ENCODE measurements around the gene CBX1. TPM values are rescaled to one million over a fixed set of nuclear protein-coding genes. Genes with fewer than 3 reads are reported as not detected.

The CBX1 gene
- total RNA-seq: 10 to 100 TPM; 12.6 to 38.8 (median 28.0) TPM

GRCh38 chr17:48101012-48101720 is at the start of gene CBX1:
CBX1 (minus strand) TSS chr17:48101478; CDS start chr17:48077004, 24,474 bp downstream.
- TF ChIP-seq POLR2AphosphoS5 (IDR thresholded peaks at IDR 0.05): peak; percentile 39 to 88
- TF ChIP-seq EP300 (IDR thresholded peaks at IDR 0.05): no peak
- TF ChIP-seq POLR2A (IDR thresholded peaks at IDR 0.05): peak in 2 of 4 donors; percentile 66 to 79
- TF ChIP-seq, protein P1, sequence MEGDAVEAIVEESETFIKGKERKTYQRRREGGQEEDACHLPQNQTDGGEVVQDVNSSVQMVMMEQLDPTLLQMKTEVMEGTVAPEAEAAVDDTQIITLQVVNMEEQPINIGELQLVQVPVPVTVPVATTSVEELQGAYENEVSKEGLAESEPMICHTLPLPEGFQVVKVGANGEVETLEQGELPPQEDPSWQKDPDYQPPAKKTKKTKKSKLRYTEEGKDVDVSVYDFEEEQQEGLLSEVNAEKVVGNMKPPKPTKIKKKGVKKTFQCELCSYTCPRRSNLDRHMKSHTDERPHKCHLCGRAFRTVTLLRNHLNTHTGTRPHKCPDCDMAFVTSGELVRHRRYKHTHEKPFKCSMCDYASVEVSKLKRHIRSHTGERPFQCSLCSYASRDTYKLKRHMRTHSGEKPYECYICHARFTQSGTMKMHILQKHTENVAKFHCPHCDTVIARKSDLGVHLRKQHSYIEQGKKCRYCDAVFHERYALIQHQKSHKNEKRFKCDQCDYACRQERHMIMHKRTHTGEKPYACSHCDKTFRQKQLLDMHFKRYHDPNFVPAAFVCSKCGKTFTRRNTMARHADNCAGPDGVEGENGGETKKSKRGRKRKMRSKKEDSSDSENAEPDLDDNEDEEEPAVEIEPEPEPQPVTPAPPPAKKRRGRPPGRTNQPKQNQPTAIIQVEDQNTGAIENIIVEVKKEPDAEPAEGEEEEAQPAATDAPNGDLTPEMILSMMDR (IDR thresholded peaks at IDR 0.05): peak in 1 of 6 experiments; percentile 38
- peak; percentile 98 to 99 for ATAC-seq (ENCODE audit: low FRiP score in 2 of 2)
- peak within 1 kb of the TSS; percentile 61 to 96 (median 81) for H3K27ac ChIP-seq
- H3K9me3 ChIP-seq: no peaks in the 10 kb centered on the region
- WGBS, 2 donors: 0 to 1% methylated on average over 22 to 70 of the region's 79 CpGs
- H3K27me3 ChIP-seq: no peaks in the 10 kb centered on the region
- H3K4me3 ChIP-seq: peak within 1 kb of the TSS; percentile 67 to 84 (median 78)
- peak; percentile 96 to 99 for DNase-seq
- H3K4me1 ChIP-seq: peaks cover 7 to 20% (median 10%) of the 10 kb centered on the region in 4 donors
- no peaks in the 10 kb centered on the region for H3K36me3 ChIP-seq

- no peak for DNase-seq
- no peak for ATAC-seq (ENCODE audit: low FRiP score in 2 of 2)
- Histone ChIP-seq H3K9me3 (no peaks in the 10 kb centered on the region), H3K27ac (no peak overlapping the region), H3K27me3 (no peaks in the 10 kb centered on the region), H3K36me3 (no peaks in the 10 kb centered on the region), H3K4me1 (no peaks in the 10 kb centered on the region), H3K4me3 (no peak overlapping the region)
- WGBS, 2 donors: 61 to 68% methylated on average over 11 of the region's 11 CpGs
- TF ChIP-seq, protein P1 (IDR thresholded peaks at IDR 0.05): no peak
- TF ChIP-seq EP300 (IDR thresholded peaks at IDR 0.05): no peak
- no peak for TF ChIP-seq POLR2AphosphoS5 (IDR thresholded peaks at IDR 0.05)
- TF ChIP-seq POLR2A (IDR thresholded peaks at IDR 0.05): no peak
Measured at GRCh38 chr17:48150597-48151001, 49.3 kb upstream of the CBX1 start.

GRCh38 chr17:48149787-48150463 is 48.6 kb upstream of the CBX1 start:
- Histone ChIP-seq H3K27me3 (no peaks in the 10 kb centered on the region), H3K36me3 (no peaks in the 10 kb centered on the region), H3K27ac (no peak overlapping the region), H3K9me3 (no peaks in the 10 kb centered on the region), H3K4me1 (no peaks in the 10 kb centered on the region), H3K4me3 (no peak overlapping the region)
- TF ChIP-seq EP300 (IDR thresholded peaks at IDR 0.05) (no peak), POLR2A (IDR thresholded peaks at IDR 0.05) (no peak), POLR2AphosphoS5 (IDR thresholded peaks at IDR 0.05) (no peak)
- TF ChIP-seq, protein P1 (IDR thresholded peaks at IDR 0.05): no peak
- no peak for DNase-seq
- WGBS, 2 donors: 85 to 89% methylated on average over 4 of the region's 4 CpGs
- no peak for ATAC-seq (ENCODE audit: low FRiP score in 2 of 2)

- Histone ChIP-seq H3K27me3 (no peaks in the 10 kb centered on the region), H3K9me3 (no peaks in the 10 kb centered on the region), H3K4me3 (no peak overlapping the region), H3K27ac (no peak overlapping the region), H3K36me3 (no peaks in the 10 kb centered on the region), H3K4me1 (no peaks in the 10 kb centered on the region)
- 53 to 66% methylated on average over 16 of the region's 16 CpGs for WGBS, 2 donors
- no peak for TF ChIP-seq POLR2AphosphoS5 (IDR thresholded peaks at IDR 0.05)
- no peak for TF ChIP-seq POLR2A (IDR thresholded peaks at IDR 0.05)
- TF ChIP-seq, protein P1 (IDR thresholded peaks at IDR 0.05): no peak
- no peak for TF ChIP-seq EP300 (IDR thresholded peaks at IDR 0.05)
- no peak for DNase-seq
- no peak for ATAC-seq (ENCODE audit: low FRiP score in 2 of 2)
Measured at GRCh38 chr17:48148854-48149786, 47.8 kb upstream of the CBX1 start.

Data from upper lobe of left lung (tissue), 6 donors.